GM18502 (cell line): Measurements from ENCODE around the gene METTL25.

Experiments
- ATAC-seq: cut with Tn5 transposase; IDR thresholded peaks from one replicate; pipeline ENCODE4 v1.9.1; 2021; ENCODE audit warnings: mild to moderate bottlenecking; ENCODE audit not compliant: unreplicated experiment, poor library complexity

The METTL25 gene

DNA sequence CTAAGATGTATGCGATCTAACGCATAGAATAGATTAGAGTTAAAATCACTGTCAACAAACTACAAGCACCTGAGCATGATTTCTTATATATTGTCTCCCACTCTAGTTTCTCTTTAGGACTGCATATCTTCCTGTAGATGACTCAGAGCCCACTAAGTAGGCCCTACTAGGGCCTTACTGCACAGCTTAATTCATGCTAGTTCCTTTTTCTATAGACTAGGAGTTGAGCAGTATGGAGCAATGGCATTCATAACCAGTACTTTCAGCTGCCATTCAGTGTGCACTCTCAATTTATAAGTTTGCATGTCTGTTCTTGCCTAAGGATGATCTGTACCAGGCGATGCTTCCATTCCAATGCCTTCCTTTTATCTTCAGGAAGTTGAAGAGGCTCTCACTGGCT lies 103.5 kb downstream of the METTL25 start:
- no peak for ATAC-seq

GRCh38 chr12:82468563-82468962 lies 110.2 kb downstream of the METTL25 start:
- ATAC-seq: no peak

DNA sequence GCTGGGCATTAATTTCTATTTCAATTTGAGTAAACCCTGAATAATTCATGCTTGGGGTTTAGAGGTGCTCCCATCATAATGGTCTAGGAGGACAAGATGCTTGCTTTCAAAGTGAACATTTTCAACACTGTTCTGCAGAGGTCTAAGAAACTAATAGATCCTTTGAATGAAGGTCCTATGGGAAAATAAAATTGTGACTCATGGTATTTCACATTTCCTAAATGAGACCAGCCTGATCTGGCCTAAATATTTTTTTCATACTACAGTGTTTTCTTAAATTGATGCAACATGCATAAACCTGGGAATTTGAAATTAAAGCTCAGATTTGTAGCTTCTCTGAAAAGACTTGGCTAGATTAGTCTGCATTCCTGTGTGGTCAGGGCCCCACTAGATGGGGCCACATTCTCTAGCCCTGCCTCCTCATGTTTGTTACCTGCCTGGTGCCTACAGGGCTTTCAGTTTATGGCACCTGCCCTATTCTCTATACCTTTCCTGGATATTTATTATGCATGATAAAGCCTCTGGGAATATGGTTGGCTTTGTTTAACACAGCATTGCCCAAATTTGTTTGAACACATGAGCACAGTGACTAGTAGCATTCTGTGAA lies 112.7 kb downstream of the METTL25 start:
- ATAC-seq: no peak

DNA sequence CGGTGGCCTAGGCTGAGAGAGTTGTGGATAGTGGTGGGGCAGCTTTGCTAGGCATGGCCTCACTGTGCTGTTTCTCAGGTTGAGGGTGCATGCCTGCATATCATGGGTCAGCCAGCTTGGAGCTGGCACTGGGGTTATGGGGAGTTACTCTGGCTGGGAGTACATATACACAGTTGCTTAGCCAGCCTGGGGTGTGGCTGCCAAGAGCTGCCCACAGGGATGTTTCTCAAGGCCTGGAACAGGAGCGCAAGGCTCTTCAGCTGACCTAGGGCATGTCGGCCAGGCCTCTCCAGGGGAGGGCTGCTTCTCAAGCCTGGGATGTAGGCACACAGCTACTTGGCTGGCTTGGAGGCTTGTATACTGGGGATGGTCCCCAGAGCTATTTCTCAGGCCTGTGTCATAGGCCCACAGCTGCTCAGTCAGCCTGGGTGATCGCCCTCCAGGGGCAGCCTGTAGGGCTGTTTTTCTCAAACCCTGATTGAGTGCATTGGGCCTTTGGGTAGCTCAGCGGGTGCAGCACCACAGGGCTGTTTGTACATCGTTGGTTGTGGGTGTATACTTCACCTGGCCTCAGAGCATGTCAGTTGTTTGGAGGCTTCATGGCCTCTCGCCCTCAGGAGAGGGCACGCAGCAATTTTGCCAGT lies 114.9 kb downstream of the METTL25 start:
- no peak for ATAC-seq

- peak; percentile 83 for ATAC-seq
Measured at GRCh38 chr12:82474181-82474797, 116.0 kb downstream of the METTL25 start.

- ATAC-seq: peak; percentile 18
Measured at GRCh38 chr12:82474798-82475184, 116.5 kb downstream of the METTL25 start.

- ATAC-seq: no peak
Measured at GRCh38 chr12:82475211-82475610, 116.9 kb downstream of the METTL25 start.

DNA sequence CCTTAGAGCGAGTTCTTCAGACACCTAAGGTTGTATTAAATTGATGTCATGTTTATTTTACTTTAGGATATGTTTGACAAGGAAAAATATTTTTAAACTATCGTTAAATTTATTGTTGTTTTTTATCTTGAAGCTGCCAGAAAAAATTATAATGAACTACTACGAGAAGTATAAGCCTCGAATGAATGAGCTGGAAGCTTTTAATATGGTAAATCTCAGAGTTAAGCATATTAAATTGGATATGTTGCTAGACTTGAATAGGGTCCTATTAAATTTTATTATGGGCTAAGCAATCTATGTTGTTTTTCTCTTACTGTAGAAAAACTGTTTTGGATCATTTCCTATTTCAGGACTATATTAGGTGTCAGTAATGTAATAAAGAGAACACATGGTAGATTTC lies 118.2 kb downstream of the METTL25 start:
- no peak for ATAC-seq

DNA sequence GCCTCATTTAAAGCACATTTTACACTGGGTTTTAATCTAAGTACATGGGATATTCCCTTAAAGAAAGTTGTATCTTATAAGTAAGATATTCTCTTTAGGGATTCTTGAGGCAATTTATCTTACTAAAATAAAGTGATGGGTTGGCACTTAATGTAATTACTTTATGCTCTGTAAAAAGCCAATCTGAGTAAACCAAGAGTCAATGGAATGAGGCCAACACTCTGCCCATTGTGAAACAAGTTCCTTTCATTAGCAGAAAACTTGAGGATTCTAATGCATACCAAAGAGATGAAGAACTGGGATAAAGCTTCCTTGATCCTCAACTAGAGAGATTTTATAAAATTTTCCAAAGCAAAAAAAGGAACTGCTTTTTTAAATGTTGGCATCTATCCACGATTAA lies 121.2 kb downstream of the METTL25 start:
- ATAC-seq: no peak

DNA sequence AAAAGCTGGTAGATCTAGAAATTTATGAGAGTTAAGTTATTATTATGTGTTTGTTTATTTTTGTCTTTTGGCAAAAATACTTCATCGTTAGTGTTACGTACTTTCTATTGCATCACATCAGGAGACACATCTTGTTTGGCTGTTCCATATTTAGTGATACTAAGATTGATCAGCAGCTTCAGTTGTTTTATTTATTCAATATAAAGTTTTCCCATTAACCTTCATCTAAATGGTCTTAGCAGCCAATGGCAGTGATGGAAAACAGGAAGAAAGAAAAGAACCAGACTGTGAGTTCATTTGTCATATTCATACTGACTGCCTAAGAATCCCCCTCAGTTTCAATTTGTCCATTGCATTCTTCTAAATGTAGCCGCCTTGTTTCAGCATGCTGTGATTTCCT lies 122.3 kb downstream of the METTL25 start:
- no peak for ATAC-seq

DNA sequence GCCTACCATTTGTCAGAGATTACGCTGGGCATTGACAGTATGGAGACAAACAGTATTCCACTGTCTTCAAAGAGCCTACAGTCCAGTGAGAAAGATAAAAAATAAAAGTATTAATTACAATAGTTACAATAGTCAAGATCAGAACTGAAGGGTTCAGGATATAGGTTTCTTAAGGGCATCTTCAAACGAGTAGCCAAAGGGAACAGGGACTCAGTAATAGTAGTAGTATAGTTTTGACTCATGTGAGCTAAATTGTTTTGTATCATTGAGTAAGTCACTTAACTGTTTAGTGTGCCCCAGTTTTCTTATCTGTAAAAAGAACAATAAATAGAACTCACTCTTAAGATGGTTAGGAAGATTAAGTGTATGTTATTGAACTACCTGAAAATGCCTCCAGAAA lies 123.6 kb downstream of the METTL25 start:
- peak; percentile 64 for ATAC-seq

DNA sequence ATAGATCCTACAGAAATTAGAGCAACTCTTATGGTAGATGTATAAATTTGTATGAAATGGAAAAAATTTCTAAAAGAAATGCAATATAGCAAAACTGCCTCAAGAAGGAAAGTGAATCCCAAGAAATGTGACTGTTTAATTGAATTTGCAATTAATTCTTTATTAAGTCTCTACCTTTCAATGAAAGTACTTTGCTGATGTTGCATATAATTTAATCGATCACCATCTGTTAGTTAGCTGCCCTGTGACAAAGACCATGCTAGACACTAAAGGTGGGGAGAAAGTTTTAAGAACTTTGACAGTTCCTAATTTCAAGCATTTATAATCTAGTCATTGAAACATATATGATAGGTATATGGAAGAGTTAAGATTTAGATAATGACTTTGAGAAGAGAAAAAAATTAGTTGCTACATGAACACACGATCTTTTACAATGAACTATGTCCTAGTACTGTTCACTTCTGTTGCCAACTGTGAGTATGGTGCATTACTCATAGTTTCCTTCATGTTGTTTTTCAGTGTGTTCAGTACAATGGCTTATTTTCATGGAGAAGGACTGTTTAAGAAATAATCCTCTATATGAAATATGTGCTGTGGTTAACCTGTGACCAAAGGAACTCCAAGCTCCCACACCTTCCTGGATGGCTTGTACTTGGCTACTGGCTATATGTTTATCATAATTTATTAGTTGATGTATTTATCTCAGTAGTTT lies 128.4 kb downstream of the METTL25 start:
- ATAC-seq: no peak

GRCh38 chr12:82504409-82504808 lies 146.1 kb downstream of the METTL25 start:
- no peak for ATAC-seq

DNA sequence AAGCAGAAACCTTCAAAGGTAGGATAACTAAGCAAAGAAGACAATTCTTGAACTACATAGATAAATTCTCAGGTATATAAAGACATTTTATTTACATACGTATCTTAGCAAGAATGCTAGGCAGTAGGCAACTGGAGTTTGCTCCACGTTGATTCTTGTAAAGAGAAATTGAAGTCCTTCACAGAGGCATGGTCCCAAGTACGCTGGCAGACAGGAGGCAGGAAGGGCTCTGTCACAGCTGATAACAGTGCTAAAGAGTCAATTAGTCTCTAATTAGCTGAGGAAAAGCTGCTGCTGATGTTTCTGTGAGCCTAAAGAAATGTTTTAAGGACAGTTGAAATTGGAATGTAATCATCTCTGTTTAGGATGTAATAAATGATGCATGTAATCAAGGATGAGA lies 146.8 kb downstream of the METTL25 start:
- no peak for ATAC-seq

- no peak for ATAC-seq
Measured at GRCh38 chr12:82507686-82508085, 149.4 kb downstream of the METTL25 start.

GRCh38 chr12:82510386-82510785 lies 152.1 kb downstream of the METTL25 start:
- no peak for ATAC-seq

DNA sequence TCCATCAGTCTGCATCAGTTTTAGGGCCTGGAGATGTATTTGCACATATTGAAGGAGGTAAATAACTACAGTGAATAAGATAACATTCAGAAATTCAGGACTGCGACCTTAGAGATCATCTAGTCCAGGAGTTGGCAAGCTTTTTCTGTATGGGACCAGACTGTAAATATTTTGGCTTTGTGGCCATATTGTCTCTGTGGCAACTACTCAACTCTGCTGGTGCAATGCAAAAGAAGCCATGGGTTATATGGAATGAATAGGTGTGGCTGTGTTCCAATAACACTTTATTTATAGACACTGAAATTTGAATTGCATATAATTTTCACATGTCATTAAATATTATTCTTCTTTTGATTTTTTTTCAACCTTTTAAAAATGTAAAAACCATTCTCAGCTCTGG lies 156.6 kb downstream of the METTL25 start:
- ATAC-seq: no peak

- ATAC-seq: no peak
Measured at GRCh38 chr12:82515652-82516051, 157.3 kb downstream of the METTL25 start.

DNA sequence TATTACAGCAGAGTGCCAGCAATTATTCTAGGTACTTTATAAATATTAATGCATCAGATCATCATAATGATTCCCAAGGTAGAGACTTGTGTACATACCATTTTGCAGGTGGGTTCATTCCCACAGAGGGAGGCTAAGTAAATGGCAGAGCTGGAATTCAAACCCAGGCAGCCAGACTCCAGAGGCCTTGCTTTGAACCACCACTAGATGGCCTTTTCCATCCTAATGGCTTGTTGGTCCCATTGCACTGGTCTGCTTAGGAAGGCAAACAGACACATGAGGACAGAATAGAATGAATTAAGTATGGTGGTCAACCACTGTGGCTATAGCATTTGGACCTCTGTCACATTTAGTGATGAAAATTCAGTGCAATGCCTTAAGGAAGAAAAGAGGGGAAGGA lies 158.7 kb downstream of the METTL25 start:
- peak; percentile 86 for ATAC-seq

DNA sequence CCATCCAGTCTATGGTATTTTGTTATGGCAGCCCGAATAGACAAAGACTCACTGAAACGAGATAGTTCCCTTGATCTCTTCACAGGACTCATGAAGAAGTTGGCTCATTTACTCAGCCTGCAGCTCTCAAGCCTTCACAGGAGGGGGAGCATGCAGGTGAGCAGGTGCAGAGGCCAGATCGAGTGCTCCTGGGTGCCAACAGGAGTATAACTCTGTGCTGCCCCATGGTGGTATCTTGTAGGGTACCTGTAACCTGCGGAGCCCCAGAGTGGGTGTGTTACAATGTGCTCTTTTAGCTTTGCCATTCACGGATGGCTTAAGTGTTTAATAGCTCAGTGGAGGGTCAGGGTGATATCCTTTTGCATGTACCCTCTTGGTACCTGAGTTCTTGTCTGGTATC lies 159.5 kb downstream of the METTL25 start:
- ATAC-seq: no peak

DNA sequence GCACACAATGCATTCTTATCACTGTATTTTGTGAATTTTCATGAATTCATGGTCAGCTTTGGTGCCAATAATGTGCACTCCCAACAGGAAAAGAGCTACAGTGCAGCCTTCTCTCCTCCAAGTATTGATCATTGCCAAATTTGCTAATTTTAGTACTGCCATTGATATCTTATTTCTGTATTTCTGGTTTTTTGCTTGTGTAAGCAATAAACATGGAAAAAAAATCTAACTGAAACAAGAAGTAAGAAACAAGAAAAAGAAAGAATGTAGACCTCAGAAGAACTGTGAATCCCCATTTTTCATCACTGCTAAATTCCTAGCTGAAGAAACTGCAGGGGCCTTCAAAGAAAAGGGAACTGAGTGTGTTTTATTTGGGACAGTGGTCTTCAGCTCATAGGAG lies 161.2 kb downstream of the METTL25 start:
- no peak for ATAC-seq
